Measurements from ENCODE around the gene ANKRD33B. TPM values are rescaled to one million over a fixed set of nuclear protein-coding genes. Genes with fewer than 3 reads are reported as not detected.
A peak's percentile ranks its signal among the peaks of the same experiment; 100 is the strongest.

The ANKRD33B gene
- total and polyA plus RNA-seq, 9 of the 15 experiments (the other 6 are each of a cell fraction or from before 2014, with no cell fraction given): 0.10 to 1.7 (median 0.40) TPM

DNA sequence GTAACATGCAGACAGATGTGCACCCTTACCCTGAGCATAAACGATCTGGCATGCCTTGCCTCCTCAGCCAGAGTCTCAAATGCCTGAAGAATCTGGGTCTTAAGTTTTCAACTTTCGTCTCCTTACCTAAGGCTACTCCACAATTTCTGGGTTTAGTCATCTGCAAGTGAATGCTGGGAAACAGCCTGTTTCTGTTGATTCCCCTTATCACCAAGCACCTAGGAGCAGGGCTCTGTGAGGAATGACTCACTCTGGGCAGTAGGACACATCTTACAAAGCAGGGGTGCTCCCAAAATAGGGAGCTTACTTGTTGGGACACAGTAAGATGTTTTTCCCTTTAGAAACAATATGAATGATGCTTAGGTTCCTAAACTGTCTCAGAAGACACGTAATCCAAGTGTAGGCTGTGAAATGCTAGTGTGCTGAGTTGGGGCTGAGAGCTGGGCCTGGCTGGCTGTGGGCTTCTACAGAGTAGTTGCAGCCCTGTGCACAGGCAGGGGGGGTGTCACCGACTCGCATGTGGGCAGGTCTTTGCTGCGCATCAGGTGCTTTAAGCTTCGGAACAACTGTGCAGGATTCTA lies 139.1 kb downstream of the ANKRD33B start (continued):
- TF ChIP-seq REST (IDR thresholded peaks at IDR 0.05; ENCODE audit: borderline replicate concordance) (no peak; the same call in 1 of the 2 replicates), REST (CRISPR knock-in tag; IDR thresholded peaks at IDR 0.05; ENCODE audit: low read depth) (no peak), CREB1 (IDR thresholded peaks at IDR 0.05) (0 out of 2 replicates have a peak, but pooled peaks have one; percentile 33), CREB1 (CRISPR knock-in tag; IDR thresholded peaks at IDR 0.05) (no peak), PRMT5 (CRISPR knock-in tag; IDR thresholded peaks at IDR 0.05) (no peak), ESRRB (CRISPR knock-in tag; IDR thresholded peaks at IDR 0.05; ENCODE audit: borderline replicate concordance) (no peak), ATF4 (CRISPR knock-in tag; IDR thresholded peaks at IDR 0.05) (no peak), FOS (IDR thresholded peaks at IDR 0.05; ENCODE audit: extremely low read depth, insufficient read length) (peak; percentile 67), PBX2 (CRISPR knock-in tag; IDR thresholded peaks at IDR 0.05; ENCODE audit: low read depth) (no peak), PBX2 (tag; conservative IDR thresholded peaks at IDR 0.05; ENCODE audit: low read depth) (no peak), MEIS2 (IDR thresholded peaks at IDR 0.05; ENCODE audit: partially characterized antibody) (no peak), LEF1 (IDR thresholded peaks at IDR 0.05) (peak; percentile 43; the same call in 1 of the 2 replicates), RFX1 (IDR thresholded peaks at IDR 0.05) (peak; percentile 44; the same call in 1 of the 2 replicates), POU5F1 (IDR thresholded peaks at IDR 0.05; ENCODE audit: borderline replicate concordance, low read depth, low read length, partially characterized antibody) (no peak), MXI1 (IDR thresholded peaks at IDR 0.05; ENCODE audit: low read depth, low read length) (0 out of 2 replicates have a peak, but pooled peaks have one; percentile 10), NCOR1 (IDR thresholded peaks at IDR 0.05) (peak; percentile 86)
- TF ChIP-seq, protein P1, sequence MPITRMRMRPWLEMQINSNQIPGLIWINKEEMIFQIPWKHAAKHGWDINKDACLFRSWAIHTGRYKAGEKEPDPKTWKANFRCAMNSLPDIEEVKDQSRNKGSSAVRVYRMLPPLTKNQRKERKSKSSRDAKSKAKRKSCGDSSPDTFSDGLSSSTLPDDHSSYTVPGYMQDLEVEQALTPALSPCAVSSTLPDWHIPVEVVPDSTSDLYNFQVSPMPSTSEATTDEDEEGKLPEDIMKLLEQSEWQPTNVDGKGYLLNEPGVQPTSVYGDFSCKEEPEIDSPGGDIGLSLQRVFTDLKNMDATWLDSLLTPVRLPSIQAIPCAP (CRISPR knock-in tag; IDR thresholded peaks at IDR 0.05; ENCODE audit: borderline replicate concordance): no peak

Data from K562 (cell line).